Liver (tissue), 9 donors: ENCODE data around the gene CHCT1. TPM values are rescaled to one million over a fixed set of nuclear protein-coding genes. Genes with fewer than 3 reads are reported as not detected.

Experiments
- DNase-seq: peaks from one replicate; pipeline ENCODE4 v3.0.0-alpha.2; 2017; ENCODE audit warnings: low spot score
- H3K27ac ChIP-seq, 2 donors: one replicate each; pipeline ENCODE4 v1.7.0; 2013; ENCODE audit warnings: inconsistent platforms in 2 of 2, low read length in 2 of 2, control low read depth in 1 of 2, low read depth in 1 of 2, mild to moderate bottlenecking in 1 of 2
- H3K27me3 ChIP-seq, 4 donors: one replicate each; pipeline versions ENCODE4 v1.6.1 to v1.7.0; 2013; ENCODE audit warnings: low read length in 3 of 4, inconsistent platforms in 1 of 4, mild to moderate bottlenecking in 1 of 4, moderate library complexity in 1 of 4; ENCODE audit not compliant: control insufficient read depth in 4 of 4, insufficient read depth in 4 of 4
- H3K36me3 ChIP-seq, 4 donors: one replicate each; pipeline versions ENCODE4 v1.6.1 to v1.7.0; 2013; ENCODE audit warnings: low read length in 3 of 4, mild to moderate bottlenecking in 3 of 4, low read depth in 1 of 4, moderate library complexity in 1 of 4; ENCODE audit not compliant: control insufficient read depth in 4 of 4, insufficient read depth in 3 of 4
- H3K4me1 ChIP-seq, 4 donors: one replicate each; pipeline versions ENCODE4 v1.6.1 to v1.7.0; 2013; ENCODE audit warnings: low read length in 3 of 4, mild to moderate bottlenecking in 3 of 4, moderate library complexity in 1 of 4; ENCODE audit not compliant: control insufficient read depth in 4 of 4, insufficient read depth in 4 of 4
- H3K4me3 ChIP-seq, 3 donors: one replicate each; pipeline versions ENCODE4 v1.6.1 to v1.7.0; 2013; ENCODE audit warnings: low read length in 3 of 3, control low read depth in 1 of 3, low read depth in 1 of 3, mild to moderate bottlenecking in 1 of 3
- H3K9ac ChIP-seq, 2 donors: one replicate each; pipeline ENCODE4 v1.7.0; 2013; ENCODE audit warnings: low read length in 2 of 2, mild to moderate bottlenecking in 2 of 2, moderate library complexity in 2 of 2, control low read depth in 1 of 2, low read depth in 1 of 2
- H3K9me3 ChIP-seq, 4 donors: one replicate each; pipeline versions ENCODE4 v1.6.1 to v1.7.0; 2013; ENCODE audit warnings: low read length in 3 of 4; ENCODE audit not compliant: control insufficient read depth in 4 of 4
- ATF3 ChIP-seq: IDR thresholded peaks from 2 replicates; pipeline ENCODE4 v1.6.1; 2016; ENCODE audit warnings: antibody characterized with exemption
- CTCF ChIP-seq: fragments of 150-350 bp; IDR thresholded peaks from 2 replicates; pipeline ENCODE4 v1.5.1; 2017; ENCODE audit warnings: improper control_type of control experiment, low read depth, low read length; ENCODE audit not compliant: missing input control
- EGR1 ChIP-seq, 2 donors: IDR thresholded peaks; 2 replicates each; pipeline ENCODE4 v1.6.1; 2016 to 2018; ENCODE audit warnings: antibody characterized with exemption in 2 of 2, low read depth in 2 of 2
- FOXA1 ChIP-seq: IDR thresholded peaks from 2 replicates; pipeline ENCODE4 v1.6.1; 2016; ENCODE audit warnings: antibody characterized with exemption
- HNF4A ChIP-seq, 2 donors: conservative IDR thresholded peaks; 2 replicates each; pipeline ENCODE4 v1.6.1; 2016; ENCODE audit warnings: antibody characterized with exemption in 2 of 2, mild to moderate bottlenecking in 2 of 2
- HNF4G ChIP-seq: IDR thresholded peaks from 2 replicates; pipeline ENCODE4 v1.6.1; 2016; ENCODE audit warnings: antibody characterized with exemption
- JUND ChIP-seq, 2 donors: IDR thresholded peaks; 2 replicates each; pipeline ENCODE4 v1.6.1; 2016; ENCODE audit warnings: antibody characterized with exemption in 2 of 2
- MAX ChIP-seq: IDR thresholded peaks from 2 replicates; pipeline ENCODE4 v1.6.1; 2016; ENCODE audit warnings: antibody characterized with exemption
- NR2F2 ChIP-seq: IDR thresholded peaks from 2 replicates; pipeline ENCODE4 v1.6.1; 2016; ENCODE audit warnings: antibody characterized with exemption
- RAD21 ChIP-seq, 2 donors: IDR thresholded peaks; 2 replicates each; pipeline ENCODE4 v1.6.1; 2016; ENCODE audit warnings: antibody characterized with exemption in 2 of 2, mild to moderate bottlenecking in 2 of 2
- REST ChIP-seq: IDR thresholded peaks from 2 replicates; pipeline ENCODE4 v1.6.1; 2016; ENCODE audit warnings: antibody characterized with exemption, mild to moderate bottlenecking
- RXRA ChIP-seq, 2 donors: IDR thresholded peaks; 2 replicates each; pipeline ENCODE4 v1.6.1; 2017 to 2018; ENCODE audit warnings: antibody characterized with exemption in 2 of 2, mild to moderate bottlenecking in 1 of 2
- SP1 ChIP-seq: IDR thresholded peaks from 2 replicates; pipeline ENCODE4 v1.6.1; 2018; ENCODE audit warnings: antibody characterized with exemption, mild to moderate bottlenecking
- TAF1 ChIP-seq: conservative IDR thresholded peaks from 2 replicates; pipeline ENCODE4 v1.6.1; 2016; ENCODE audit warnings: antibody characterized with exemption, mild to moderate bottlenecking
- YY1 ChIP-seq: IDR thresholded peaks from 2 replicates; pipeline ENCODE4 v1.6.1; 2016; ENCODE audit warnings: antibody characterized with exemption, mild to moderate bottlenecking
- ZBTB33 ChIP-seq: IDR thresholded peaks from 2 replicates; pipeline ENCODE4 v1.6.1; 2016; ENCODE audit warnings: antibody characterized with exemption
- WGBS: extraction: QIAGEN DNeasy Blood & Tissue Kit; methylation state at CpG from one replicate; pipeline ENCODE4 v1.1.7; 2013; 5-methylcytosine and 5-hydroxymethylcytosine counted together
- polyA plus RNA-seq, 2 donors: library from polyadenylated mRNA; stranded (reverse) in 1 of 2; unstranded in 1 of 2; fragments of 200-250 nt in 1 of 2; fragments of >200 nt in 1 of 2; fragmentation: Nextera tagmentation in 1 of 2; extraction: Ambion mirVana in 1 of 2; gene quantifications; one replicate each; pipeline versions ENCODE4 v1.2.1 to v1.2.3, GENCODE V29; 2013 to 2015
- total RNA-seq, 2 donors: library from RNA; depleted of rRNA; stranded (reverse); fragments of >200 nt; gene quantifications; one replicate each; pipeline ENCODE4 v1.2.3, GENCODE V29; 2014
- donor health status: healthy.
- donor health status: healthy.
- donor health status: healthy.
- donor health status: healthy.
- donor health status: healthy.

CHCT1 gene
- total and polyA plus RNA-seq, 4 donors, result not detected

- Histone ChIP-seq H3K27me3 (no peaks in the 10 kb centered on the region), H3K9ac (no peak overlapping the region), H3K4me1 (no peaks in the 10 kb centered on the region), H3K27ac (no peak overlapping the region), H3K36me3 (no peaks in the 10 kb centered on the region), H3K4me3 (no peak overlapping the region), H3K9me3 (no peaks in the 10 kb centered on the region)
- TF ChIP-seq FOXA1 (no peak), ZBTB33 (no peak), NR2F2 (no peak), HNF4A (conservative IDR thresholded peaks at IDR 0.05) (no peak), EGR1 (IDR thresholded peaks at IDR 0.05; ENCODE audit: low read depth in 2 of 2) (no peak), REST (no peak), RAD21 (IDR thresholded peaks at IDR 0.05) (no peak), TAF1 (no peak), MAX (no peak), HNF4G (no peak), CTCF (no peak), RXRA (IDR thresholded peaks at IDR 0.05) (no peak)
- WGBS, result 95% methylated on average over 1 of the region's 1 CpG
- no peak for DNase-seq
Observed at GRCh38 chr17:60415146-60415545, 7.1 kb upstream of the CHCT1 start.

GRCh38 chr17:60416368-60416925 lies 5.8 kb upstream of the CHCT1 start:
- Histone ChIP-seq H3K36me3 (no peaks in the 10 kb centered on the region), H3K4me3 (no peak overlapping the region), H3K9me3 (no peaks in the 10 kb centered on the region), H3K27me3 (no peaks in the 10 kb centered on the region), H3K4me1 (peaks cover 0 to 4% (median 1%) of the 10 kb centered on the region in 4 donors), H3K9ac (no peak overlapping the region), H3K27ac (no peak overlapping the region)
- no peak for DNase-seq
- 90% methylated on average over 2 of the region's 2 CpGs for WGBS
- TF ChIP-seq RAD21 (IDR thresholded peaks at IDR 0.05) (no peak), JUND (IDR thresholded peaks at IDR 0.05) (no peak), EGR1 (IDR thresholded peaks at IDR 0.05; ENCODE audit: low read depth in 2 of 2) (no peak), REST (no peak), TAF1 (no peak), MAX (no peak), YY1 (no peak), SP1 (no peak), ATF3 (no peak), HNF4G (no peak), CTCF (no peak)
